NCI-H345 treated with DMSO at 0.1 percent for 48 hours (cell line): ENCODE measurements around the gene CLDN20.
"Not testable (repeated sequence)": the region's sequence is repeated elsewhere in the genome, so short reads cannot be mapped to it uniquely, and the experiment has no call there.

Experiments
- DNase-seq: peaks from one replicate; lab custom pipeline; 2025; ENCODE audit not compliant: unreplicated experiment; lab: John Stamatoyannopoulos, UW

CLDN20 gene

DNA sequence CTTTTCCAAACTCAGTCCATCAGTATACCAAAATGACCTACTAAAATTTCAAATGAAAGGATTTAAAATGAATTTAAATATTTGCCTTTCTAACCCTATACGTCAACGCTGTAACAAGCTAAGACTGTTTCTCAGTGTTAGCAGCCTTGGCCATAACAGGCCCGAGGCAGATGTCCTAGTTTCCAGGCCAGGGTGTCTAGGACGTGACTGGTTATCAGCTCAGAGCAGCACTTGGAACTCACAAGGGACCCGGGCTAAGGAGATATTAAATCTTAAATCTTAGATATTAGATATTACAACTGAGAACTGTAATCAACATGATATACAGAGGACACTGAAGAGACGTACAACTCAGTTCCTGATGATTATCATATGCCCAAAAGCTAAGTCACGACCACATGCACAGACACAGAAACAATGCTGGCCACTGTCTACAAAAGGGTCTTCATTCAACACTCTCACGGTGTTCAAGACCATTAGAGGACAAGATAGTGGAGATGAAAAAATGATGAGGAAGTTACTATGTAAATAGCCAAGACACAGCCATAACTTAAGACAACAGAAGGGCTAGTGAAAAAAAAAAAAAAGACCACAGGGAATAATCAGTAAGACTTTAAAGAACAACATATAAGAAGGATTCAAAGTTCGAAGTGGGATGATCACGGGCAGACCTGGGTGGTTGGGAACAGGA is at the start of gene CLDN20:
Gene CLDN20 (plus strand): TSS at position 641 of the 691 bp plus-strand sequence. CDS start 11,707 bp downstream, outside the sequence.
- DNase-seq = no peak

DNA sequence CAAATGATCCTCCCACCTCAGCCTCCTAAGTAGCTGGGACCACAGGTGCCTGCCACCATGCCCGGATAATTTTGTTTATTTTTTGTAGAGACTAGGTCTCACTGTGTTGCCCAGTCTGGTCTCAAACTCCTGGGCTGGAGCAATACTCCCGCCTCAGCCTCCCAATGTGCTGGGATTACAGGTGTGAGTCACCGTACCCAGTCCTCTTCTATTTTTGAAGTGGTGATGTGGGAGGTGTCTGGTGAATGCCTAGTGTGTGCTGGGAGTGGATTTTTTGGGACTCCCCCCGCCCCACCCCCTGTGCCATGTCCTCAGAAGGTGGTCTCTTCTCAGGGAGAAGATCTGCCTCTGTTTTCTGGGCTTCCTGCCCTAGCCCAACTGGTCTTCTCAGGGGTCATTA is 47.9 kb upstream of the CLDN20 start:
- DNase-seq = no peak

- DNase-seq = no peak
These were observed 47.3 kb upstream of the CLDN20 start for GRCh38 chr6:155216312-155217046.

DNA sequence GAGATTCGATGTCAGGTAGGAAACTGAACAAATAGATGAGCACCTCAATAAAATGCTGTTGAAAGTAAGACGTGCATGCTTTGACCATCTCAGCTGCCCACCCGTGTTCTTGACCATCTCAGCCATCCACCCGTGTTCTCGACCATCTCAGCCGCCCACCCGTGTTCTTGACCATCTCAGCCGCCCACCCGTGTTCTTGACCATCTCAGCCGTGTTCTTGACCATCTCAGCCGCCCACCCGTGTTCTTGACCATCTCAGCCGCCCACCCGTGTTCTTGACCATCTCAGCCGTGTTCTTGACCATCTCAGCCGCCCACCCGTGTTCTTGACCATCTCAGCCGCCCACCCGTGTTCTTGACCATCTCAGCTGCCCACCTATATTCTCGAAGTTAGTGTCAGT is 45.1 kb upstream of the CLDN20 start:
- DNase-seq = not testable (repeated sequence)

DNA sequence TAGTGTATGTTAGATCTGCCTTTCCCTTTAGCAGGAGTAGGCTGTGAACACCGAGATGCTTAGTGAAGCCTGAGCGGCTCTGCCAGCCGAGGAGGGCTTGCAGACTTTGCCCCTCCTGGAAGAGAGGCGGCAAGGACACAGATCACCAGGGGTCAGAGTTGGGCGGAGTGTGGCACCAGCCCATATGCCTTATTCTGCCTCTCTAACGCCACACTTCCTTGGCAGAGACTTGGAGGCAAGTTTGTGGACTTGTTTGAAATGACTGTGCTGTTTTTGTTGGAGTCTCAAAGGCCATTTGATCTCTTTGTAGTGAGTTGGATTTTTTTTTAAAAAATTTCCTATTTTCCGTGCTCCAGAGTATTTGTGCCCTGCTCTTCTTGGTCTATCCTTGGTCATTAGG is 44.5 kb upstream of the CLDN20 start:
- DNase-seq = no peak

DNA sequence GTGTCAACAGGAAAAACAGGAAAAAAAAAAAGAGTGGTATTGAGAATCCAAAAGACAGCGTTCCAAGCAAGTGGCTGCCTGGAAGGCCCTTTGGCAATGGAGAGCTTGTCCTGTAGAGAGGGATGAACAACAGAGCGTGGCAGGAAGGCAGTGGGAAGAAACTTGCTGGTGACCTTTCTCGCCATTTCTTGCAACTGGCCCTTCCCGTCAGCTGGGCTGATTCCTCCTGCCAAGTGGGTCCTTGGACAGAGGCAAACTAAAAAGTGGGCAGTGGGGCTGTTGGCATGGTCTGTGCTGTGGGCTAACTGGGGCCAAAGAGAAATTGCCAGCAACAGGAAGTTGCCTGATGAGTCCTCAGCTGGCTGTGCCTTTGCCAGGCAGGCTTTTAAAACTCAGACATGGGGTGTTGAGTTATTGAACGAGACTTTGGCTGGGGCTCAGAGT is 43.9 kb upstream of the CLDN20 start:
- no peak for DNase-seq

DNA sequence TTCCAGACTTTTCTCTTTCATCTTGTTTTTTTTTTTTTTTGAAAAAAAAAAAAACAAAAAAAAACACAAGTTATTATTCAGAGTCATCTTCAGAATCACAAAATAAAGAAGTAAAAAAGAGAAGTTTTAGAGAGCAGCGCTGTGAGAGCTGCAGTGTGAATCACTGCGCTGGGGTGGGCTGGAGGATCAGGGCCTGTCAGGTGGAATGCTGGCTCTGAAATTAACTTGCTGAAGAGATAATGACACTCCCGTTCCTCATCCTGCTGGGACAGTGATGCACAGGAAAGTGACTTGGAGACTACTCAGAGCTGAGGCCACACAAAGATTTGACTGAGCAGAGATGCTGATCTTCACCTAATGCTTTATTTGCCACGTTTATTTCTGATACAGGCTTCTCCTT is 42.7 kb upstream of the CLDN20 start:
- no peak for DNase-seq

DNA sequence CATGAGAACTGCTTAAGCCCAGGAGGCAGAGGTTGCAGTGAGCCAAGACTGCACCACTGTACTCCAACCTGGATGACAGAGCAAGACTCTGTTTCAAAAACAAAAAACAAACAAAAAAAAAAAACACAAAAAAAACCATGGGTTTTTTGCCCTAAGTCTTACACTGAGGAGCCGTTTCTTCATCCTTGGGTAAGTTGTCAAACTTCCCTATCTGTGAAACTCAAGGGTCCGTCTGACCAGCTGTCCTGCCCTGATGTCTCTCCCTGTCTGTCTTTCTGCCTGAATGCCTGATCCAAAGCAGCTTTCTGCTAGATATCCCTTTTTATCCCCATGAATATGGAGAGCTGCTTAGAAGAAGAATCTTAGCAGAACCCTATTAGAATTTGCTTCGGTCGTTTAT is 41.3 kb upstream of the CLDN20 start:
- DNase-seq = no peak

DNA sequence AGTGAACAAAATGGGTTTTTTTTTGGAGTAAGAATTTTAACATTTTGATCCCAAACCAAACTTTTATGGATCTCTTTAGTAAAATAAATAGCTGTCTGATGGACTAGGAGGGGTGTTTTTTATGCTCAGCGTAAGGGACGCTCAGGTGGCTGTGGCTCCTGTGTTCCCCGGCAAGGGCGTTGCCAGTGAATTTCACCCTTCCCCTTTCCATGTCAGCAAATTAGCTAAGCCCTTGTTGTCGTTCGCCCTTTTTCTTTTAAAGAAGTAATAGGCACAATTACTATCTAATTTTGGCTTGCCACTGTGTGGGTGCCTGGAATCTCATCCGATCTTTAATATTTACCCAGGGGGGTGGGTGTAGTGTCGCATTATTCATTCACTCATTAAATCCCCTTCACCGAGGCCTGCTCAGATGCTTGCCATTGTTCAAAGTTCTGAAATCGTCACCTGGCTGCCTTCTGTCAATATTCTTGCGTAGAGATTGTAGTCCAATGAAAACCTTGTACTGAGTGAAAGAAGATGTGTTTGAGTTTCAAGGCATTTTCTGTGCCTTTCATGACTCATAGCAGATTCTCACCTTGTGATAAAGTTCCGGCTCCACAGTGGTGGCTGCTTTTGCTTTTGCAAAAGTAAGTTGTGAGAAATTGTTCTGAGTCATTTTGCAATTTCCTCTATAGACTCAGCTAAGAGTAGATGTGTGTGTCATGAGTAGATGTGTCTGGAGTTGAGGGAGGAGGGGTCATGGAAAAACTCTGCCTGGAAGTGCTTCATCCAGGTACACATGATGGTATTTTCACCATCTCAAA is 40.0 kb upstream of the CLDN20 start:
- DNase-seq = no peak

GRCh38 chr6:155224618-155225017 is 39.2 kb upstream of the CLDN20 start:
- DNase-seq = no peak

DNA sequence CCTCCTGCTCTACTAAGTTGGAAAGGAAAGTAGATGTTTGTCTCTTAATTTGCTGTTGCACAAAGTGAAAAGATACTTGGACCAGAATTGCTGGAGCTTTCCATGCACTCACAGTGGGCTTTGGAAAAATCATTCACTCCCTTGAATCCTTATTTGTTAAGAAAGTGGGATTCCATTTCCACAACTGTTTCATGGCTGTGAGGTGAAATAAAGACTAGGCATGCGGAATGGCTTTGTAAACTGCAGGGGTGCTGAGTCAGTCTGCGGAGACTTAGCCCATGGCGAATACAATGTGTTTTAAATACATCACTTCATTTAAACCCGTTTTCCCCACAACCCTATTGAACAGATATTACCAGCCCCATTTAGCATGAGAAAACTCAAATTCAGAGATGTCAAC is 36.8 kb upstream of the CLDN20 start:
- no peak for DNase-seq

DNA sequence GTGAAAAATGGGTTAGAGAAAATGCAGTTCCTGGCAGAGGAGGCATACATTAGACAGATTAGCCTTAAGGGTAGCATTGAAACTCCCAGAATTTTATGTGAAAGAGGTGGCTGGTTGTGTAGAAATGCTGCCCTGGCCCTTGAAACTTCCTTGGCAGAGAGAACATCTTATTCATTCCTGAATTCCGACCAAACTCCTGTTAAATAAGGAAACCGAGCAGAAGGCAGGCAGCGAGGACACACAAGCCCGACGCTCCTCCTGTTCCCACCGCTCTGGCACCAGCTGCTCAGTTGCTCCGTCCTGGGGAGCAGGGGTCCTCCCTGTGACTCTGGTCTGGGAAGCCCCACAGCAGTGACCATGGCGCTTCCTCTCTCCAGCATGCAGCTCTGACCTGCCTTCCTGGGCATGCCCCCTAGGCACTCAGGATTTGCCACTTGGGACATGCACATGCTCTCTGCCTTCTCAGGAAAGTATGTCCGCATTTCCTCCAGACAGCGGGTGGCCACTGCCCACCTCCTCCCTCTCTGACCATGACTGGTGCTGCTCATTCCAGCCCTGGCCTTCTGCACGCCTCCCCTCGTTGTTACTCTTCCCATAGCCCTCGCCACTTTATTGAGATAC is 35.2 kb upstream of the CLDN20 start:
- no peak for DNase-seq

GRCh38 chr6:155230975-155231374 is 32.8 kb upstream of the CLDN20 start:
- not testable (repeated sequence) for DNase-seq

GRCh38 chr6:155232848-155233247 is 31.0 kb upstream of the CLDN20 start:
- no peak for DNase-seq

GRCh38 chr6:155234167-155234566 is 29.6 kb upstream of the CLDN20 start:
- no peak for DNase-seq

- DNase-seq = no peak
These were observed 29.1 kb upstream of the CLDN20 start for GRCh38 chr6:155234687-155235086.

DNA sequence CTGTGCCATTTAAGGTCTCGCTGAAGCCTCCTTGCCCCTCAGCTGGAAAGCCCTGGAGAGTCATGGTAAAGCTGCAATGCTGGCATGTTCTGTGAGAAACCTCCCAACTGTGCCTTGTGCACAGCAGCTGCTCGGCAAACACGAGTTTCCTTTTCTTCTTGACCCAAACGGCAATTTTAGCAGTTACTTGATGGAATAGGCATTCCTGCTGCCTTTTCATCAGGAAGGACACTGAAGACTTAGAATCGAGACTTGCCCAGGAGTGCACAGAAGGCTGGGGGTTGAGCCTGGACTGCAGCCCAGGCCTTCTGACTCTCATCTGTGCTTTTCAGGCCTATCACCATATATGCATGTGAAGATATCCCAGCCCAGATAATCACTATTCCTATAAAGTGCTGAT is 28.7 kb upstream of the CLDN20 start:
- no peak for DNase-seq

GRCh38 chr6:155237613-155238012 is 26.2 kb upstream of the CLDN20 start:
- no peak for DNase-seq

DNA sequence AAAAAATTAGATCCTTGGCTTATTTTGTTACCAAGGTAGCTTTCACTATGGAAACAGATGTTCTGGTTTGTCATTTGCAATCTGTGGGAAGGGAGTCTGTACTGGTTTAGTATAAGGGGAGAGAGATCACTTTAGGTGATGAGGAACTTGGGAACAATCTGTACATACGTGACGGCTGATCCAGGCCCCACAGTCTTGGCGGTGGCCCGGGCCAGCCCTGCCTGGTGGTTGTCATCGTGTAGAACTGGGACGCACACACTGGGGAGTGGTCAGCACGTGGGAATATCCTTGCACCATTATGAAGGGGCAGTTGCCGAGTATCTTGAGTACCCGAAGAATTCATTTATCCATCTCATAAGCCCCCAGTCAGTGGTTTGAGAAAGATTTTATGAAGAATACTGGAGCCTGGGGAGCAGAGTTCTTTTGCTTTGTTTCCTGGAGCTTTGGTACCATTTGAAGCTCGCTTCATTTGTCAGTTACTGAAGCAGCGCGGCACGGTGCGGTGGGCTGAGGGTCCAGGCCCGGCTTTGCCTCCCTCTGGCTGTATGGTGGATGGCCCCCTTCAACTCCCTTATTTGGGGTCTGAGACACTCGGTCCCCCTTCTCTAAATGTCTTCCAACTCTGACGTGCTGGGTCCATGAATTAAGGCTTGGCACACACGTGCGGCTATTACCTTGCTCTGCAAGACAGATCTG is 22.8 kb upstream of the CLDN20 start:
- no peak for DNase-seq

GRCh38 chr6:155241966-155242365 is 21.8 kb upstream of the CLDN20 start:
- no peak for DNase-seq

DNA sequence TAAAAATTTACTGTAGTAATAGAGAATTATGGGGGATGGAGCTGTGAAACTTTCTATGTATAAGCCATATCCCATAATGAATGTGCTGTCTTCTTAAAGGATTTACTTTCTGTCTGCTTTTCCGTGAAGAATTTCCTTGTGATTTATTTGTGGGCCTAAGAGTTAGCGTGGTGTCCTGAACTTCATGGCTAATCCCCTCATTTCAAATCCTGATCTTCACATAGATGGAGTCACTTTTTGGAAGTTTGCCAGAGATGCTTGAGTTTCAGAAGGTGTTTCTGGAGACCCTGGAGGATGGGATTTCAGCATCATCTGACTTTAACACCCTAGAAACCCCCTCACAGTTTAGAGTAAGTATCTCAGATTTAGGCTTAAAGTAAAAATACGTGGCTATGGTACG is 19.4 kb upstream of the CLDN20 start:
- no peak for DNase-seq
